Cardiac ventricle fibroblast (primary cell): ENCODE data around the gene HAT1. TPM values are rescaled to one million over a fixed set of nuclear protein-coding genes. Genes with fewer than 3 reads are reported as not detected.

Experiments
- total RNA-seq: library from RNA; depleted of rRNA; stranded (reverse); fragments of >200 nt; gene quantifications from 2 replicates; pipeline ENCODE4 v1.2.3, GENCODE V29; 2015

HAT1 gene, protein sequence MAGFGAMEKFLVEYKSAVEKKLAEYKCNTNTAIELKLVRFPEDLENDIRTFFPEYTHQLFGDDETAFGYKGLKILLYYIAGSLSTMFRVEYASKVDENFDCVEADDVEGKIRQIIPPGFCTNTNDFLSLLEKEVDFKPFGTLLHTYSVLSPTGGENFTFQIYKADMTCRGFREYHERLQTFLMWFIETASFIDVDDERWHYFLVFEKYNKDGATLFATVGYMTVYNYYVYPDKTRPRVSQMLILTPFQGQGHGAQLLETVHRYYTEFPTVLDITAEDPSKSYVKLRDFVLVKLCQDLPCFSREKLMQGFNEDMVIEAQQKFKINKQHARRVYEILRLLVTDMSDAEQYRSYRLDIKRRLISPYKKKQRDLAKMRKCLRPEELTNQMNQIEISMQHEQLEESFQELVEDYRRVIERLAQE
- 19.2 and 29.1 TPM in 2 replicates for total RNA-seq

DNA sequence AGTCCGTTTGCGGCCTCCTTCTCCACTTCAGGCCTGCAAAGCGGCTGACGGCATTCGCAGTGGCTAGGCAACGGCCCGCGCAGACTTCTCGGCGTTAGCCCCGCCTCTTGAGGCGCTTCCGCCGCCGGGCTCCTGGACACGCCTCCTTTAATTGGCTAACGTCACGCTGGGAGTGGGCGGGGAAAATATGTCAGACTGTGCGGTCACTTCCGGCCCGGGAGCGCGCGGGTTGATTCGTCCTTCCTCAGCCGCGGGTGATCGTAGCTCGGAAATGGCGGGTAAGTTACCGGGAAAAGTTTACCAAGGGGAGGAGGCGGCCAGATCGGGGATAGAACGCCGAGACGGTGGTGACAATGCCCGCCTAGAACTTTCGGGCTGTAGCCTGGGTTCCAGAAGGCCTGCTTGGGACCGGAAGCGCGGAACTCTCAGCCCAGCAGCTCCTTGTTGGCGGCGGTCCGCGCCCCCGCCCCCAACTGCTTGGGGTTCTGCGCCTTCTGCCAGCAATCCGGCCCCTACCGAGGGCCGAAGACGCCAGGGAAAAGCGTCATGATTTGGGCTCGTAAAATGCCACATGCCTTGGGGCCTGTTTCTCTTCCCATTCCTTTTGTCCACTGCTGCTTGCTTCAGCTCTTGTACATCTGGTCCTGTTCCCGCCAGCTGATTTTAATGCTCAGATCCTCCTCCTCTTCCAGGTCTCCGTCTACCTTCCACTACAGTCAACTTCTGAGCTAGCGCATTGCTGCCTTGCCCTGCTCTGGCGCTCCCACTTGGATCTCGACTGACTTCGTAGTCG, at the start of gene HAT1:
TSS of gene HAT1 (plus strand) at position 232 of the 793 bp plus-strand sequence. CDS start at position 272, 40 bp downstream.

DNA sequence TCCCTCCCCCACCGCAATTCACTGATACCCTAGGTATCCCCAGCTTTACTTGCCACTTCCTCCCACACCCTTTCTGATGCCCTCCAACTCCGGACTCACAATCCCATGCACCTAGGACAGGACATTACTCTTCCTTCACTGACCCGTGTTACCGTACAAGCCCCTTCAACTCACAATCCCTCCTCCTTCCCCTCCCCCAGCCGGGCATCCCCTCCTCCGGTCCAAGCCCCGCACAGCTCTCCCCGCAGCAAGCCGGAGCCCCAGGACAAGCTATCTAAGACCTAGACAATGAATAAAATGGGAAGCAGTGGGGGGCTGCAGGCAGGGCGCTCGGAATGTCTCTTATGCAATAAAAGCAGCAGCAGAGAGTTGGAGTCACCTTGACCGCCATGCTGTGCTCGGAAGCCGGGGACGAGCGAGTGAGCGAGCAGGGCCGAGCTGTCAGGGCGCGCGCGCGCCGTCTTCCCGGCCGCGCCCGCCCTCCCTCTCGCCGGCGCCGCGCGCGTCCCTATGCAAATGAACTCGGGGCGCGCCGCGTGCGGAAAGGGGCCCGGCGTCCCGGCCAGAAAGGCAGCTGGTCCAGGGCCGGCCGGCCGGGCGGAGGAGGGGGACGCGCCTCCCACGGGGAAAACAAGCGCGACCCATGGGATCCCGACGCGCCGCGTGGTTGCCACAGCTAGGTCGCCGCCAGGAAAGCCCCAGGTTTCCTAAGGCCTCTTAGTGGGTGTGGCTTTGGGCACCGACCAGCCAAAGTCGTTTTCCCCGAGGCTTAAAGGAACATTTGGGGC, 28.2 kb upstream of the HAT1 start, which contains the start of gene SLC25A12:
TSS of gene SLC25A12 (minus strand) at position 421 of the 788 bp plus-strand sequence. CDS start at position 391, 30 bp downstream.

DNA sequence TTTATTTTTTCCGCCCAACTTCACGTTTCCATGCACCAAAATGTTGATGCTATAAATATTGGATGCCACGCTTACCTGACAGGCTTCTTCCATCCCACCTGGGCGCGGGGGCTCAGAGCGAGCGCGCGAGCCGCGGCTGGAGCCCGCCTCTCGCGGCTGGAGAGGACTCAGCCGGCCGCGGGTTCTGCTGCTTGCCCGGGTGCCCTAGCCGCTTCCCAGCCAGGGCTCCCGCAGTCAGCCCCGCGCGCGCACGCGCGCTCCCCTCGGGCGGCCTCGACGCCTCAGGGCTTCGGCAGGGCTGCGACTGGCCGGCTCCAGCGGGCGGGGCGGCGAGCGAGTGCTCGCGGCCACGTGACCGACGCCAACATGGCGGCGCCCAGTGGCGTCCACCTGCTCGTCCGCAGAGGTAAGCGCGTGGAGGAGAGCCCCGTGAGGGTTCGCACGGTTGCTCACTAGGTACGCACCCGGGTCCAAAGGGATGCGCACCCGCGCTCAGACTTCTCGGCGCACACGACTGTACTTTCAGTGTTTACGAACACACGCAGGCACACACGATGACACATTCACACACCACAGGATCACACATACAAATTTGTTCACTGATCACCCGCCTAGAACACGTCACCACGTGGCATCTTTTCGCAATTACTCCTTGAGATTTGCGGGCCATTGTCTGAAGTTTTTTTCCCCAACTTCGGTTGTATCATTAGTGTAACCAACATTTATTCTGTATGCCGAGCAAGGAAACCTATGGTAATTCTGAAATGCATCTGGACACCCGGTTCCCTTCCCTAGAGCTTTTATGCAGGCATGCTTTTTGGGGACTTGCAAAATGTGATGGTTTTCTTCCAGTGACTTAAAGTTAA, 77.6 kb downstream of the HAT1 start, which contains the start of gene METAP1D:
TSS of gene METAP1D (plus strand) at position 350 of the 866 bp plus-strand sequence. CDS start at position 367, 17 bp downstream.

Other genes with a start within 250 kb of the HAT1 start
- 67.2 and 87.6 TPM in 2 replicates for gene DYNC1I2, start 235.0 kb upstream of the HAT1 start, total RNA-seq
- gene SLC25A12, start 28.2 kb upstream of the HAT1 start, total RNA-seq = 16.0 and 17.2 TPM in 2 replicates
- gene METAP1D, start 77.5 kb downstream of the HAT1 start, total RNA-seq = 4.9 and 5.5 TPM in 2 replicates
- gene DLX1, start 163.0 kb downstream of the HAT1 start, total RNA-seq = 0.12 TPM in 1 of 2 replicates, not detected in the other
- 0.06 TPM in 1 of 2 replicates, not detected in the other for gene DLX2, start 180.4 kb downstream of the HAT1 start, total RNA-seq